Pancreas (tissue), 10 donors: ENCODE results near the gene NFIC. TPM values are rescaled to one million over a fixed set of nuclear protein-coding genes. Genes with fewer than 3 reads are reported as not detected.

Source experiments
- ATAC-seq, 4 donors: fragments of 200-7000 bp; cut with Tn5 transposase; one replicate each; pipeline versions ENCODE4 v1.8.0 to v1.9.1; 2020; ENCODE audit warnings: mild to moderate bottlenecking in 4 of 4, moderate library complexity in 4 of 4
- DNase-seq, 6 donors: peaks; one replicate each; pipeline ENCODE4 v3.0.0-alpha.2; 2020
- FAIRE-seq: peaks from 2 replicates; lab custom pipeline; 2012; peaks lifted over from hg19 to GRCh38; lab: Jason Lieb, UNC
- H3K27ac ChIP-seq, 4 donors: fragments of 200-600 bp; sonication (generic); 1 replicate in 3 of 4; 2 replicates in 1 of 4; pipeline versions ENCODE4 v1.5.0 to v1.8.0; 2020
- H3K27me3 ChIP-seq, 4 donors: fragments of 200-600 bp; one replicate each; pipeline ENCODE4 v1.8.0; 2021
- H3K36me3 ChIP-seq, 3 donors: fragments of 200-600 bp; sonication (generic) in 1 of 3; one replicate each; pipeline versions ENCODE4 v1.5.0 to v1.8.0; 2020 to 2021
- H3K4me1 ChIP-seq, 3 donors: fragments of 200-600 bp; one replicate each; pipeline ENCODE4 v1.8.0; 2021
- H3K4me3 ChIP-seq, 4 donors: fragments of 200-600 bp; sonication (generic) in 2 of 4; one replicate each; pipeline versions ENCODE4 v1.5.0 to v1.8.0; 2020 to 2021
- H3K9me3 ChIP-seq, 4 donors: fragments of 200-600 bp; one replicate each; pipeline ENCODE4 v1.8.0; 2021
- WGBS, 2 donors: extraction: QIAGEN DNeasy Blood & Tissue Kit; methylation state at CpG; one replicate each; pipeline ENCODE4 v1.1.7; 2013; 5-methylcytosine and 5-hydroxymethylcytosine counted together
- intact Hi-C, 3 donors: fragments of 100-400 bp; cut with DNase I; formaldehyde crosslinking; loops; one replicate each; pipeline versions ENCODE4 v1.11.1 to v1.14.2; 2022
- polyA plus RNA-seq, 2 donors: library from polyadenylated mRNA; stranded (reverse); fragments of 200-250 nt; gene quantifications; one replicate each; pipeline ENCODE4 v1.2.3, GENCODE V29; 2013
- total RNA-seq, 6 donors: library from RNA; stranded (reverse); fragmentation: NEBNext Ultra II Directional in 4 of 6; extraction: Animal tissue kit (Norgen Biotek cat#: 25700) in 4 of 6; gene quantifications; one replicate each; pipeline versions ENCODE4 v1.2.1 to v1.2.4, GENCODE V29; 2021 to 2023
- TF ChIP-seq, protein P1 (sequence below), 4 donors: fragments of 200-600 bp; sonication (generic) in 3 of 4; IDR thresholded peaks; one replicate each; pipeline versions ENCODE4 v1.5.0 to v1.8.0; 2021; ENCODE audit warnings: antibody characterized with exemption in 4 of 4
- donor health status: healthy with polysubstance abuse.
- donor health status: DM: no; HTN: no; CAD: no; lungs with moderate emphysema.
- donor health status: DM: no; HTN: no; CAD: no.
- donor health status: control.
- donor health status: control.
- donor health status: Bipolar disorder and iron deficiency.
- donor health status: DM: yes; HTN: yes; CAD: no.
- donor health status: DM: no; HTN: no; CAD: no.
- donor health status: DM: no; HTN: no; CAD: no.
- donor health status: DM: yes; HTN: yes; CAD: no.

The NFIC gene
- total and polyA plus RNA-seq, 8 donors: 21.3 to 203 (median 115) TPM

DNA sequence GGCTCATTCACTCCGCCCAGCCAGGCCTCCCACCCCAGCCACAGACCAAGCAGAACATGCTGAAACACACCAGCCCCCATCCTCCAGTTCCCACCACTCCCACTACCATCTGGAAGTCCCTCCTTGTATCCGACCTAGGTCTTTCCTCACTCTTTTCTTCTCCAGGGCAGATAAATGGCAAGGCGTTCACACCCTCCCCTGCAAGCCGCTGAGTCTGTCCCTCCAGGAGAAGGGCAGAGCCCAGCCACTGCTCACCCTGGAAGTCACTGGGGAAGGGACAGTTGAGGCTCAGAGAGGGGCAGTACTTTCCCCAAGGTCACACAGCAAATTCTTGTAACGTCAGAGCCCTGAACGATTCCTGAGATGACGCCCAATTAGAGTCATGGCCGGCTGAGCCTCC, 45.5 kb upstream of the NFIC start:
- DNase-seq (no peak), ATAC-seq (no peak), FAIRE-seq (no peak)
- Histone ChIP-seq H3K9me3 (no peaks in the 10 kb centered on the region), H3K4me1 (no peaks in the 10 kb centered on the region), H3K27ac (no peak overlapping the region), H3K36me3 (no peaks in the 10 kb centered on the region), H3K27me3 (no peaks in the 10 kb centered on the region), H3K4me3 (no peak overlapping the region)
- TF ChIP-seq, protein P1, sequence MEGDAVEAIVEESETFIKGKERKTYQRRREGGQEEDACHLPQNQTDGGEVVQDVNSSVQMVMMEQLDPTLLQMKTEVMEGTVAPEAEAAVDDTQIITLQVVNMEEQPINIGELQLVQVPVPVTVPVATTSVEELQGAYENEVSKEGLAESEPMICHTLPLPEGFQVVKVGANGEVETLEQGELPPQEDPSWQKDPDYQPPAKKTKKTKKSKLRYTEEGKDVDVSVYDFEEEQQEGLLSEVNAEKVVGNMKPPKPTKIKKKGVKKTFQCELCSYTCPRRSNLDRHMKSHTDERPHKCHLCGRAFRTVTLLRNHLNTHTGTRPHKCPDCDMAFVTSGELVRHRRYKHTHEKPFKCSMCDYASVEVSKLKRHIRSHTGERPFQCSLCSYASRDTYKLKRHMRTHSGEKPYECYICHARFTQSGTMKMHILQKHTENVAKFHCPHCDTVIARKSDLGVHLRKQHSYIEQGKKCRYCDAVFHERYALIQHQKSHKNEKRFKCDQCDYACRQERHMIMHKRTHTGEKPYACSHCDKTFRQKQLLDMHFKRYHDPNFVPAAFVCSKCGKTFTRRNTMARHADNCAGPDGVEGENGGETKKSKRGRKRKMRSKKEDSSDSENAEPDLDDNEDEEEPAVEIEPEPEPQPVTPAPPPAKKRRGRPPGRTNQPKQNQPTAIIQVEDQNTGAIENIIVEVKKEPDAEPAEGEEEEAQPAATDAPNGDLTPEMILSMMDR (IDR thresholded peaks at IDR 0.05): no peak
- WGBS, 2 donors: 33 to 38% methylated on average over 8 of the region's 8 CpGs
- intact Hi-C loops: loop anchor here in 1 of 3 donors (5.0 kb wide), 1 partner anchor 146 kb away; no protein-coding TSS in a partner anchor

DNA sequence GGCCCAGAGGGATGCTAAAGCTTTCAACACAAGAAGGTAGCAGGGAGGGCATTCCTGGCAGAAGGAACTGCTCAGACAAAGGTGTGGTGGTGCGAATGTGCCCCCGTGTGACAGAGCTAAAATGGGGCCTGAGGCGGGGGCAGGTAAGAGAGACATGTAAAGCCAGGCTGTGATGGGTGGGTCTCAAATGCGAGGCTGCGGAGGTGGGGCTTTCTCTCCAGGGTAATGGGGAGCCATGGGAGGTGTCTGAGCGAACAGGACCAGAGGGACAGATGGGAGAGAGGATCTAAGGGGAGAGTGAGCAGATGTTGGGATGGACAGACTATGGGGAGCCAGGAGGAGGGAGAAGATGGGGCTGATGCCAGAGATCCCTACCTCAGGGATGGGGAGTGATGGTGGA, 44.7 kb upstream of the NFIC start:
- H3K4me1 ChIP-seq: no peaks in the 10 kb centered on the region
- H3K27me3 ChIP-seq: no peaks in the 10 kb centered on the region
- no peak for ATAC-seq
- intact Hi-C loops: loop anchor here in 1 of 3 donors (5.0 kb wide), 1 partner anchor 146 kb away; no protein-coding TSS in a partner anchor
- H3K36me3 ChIP-seq: no peaks in the 10 kb centered on the region
- TF ChIP-seq, protein P1 (IDR thresholded peaks at IDR 0.05): no peak
- WGBS, 2 donors: 50 to 57% methylated on average over 6 of the region's 6 CpGs
- no peak overlapping the region for H3K4me3 ChIP-seq
- DNase-seq: no peak
- no peaks in the 10 kb centered on the region for H3K9me3 ChIP-seq
- FAIRE-seq: no peak
- no peak overlapping the region for H3K27ac ChIP-seq

DNA sequence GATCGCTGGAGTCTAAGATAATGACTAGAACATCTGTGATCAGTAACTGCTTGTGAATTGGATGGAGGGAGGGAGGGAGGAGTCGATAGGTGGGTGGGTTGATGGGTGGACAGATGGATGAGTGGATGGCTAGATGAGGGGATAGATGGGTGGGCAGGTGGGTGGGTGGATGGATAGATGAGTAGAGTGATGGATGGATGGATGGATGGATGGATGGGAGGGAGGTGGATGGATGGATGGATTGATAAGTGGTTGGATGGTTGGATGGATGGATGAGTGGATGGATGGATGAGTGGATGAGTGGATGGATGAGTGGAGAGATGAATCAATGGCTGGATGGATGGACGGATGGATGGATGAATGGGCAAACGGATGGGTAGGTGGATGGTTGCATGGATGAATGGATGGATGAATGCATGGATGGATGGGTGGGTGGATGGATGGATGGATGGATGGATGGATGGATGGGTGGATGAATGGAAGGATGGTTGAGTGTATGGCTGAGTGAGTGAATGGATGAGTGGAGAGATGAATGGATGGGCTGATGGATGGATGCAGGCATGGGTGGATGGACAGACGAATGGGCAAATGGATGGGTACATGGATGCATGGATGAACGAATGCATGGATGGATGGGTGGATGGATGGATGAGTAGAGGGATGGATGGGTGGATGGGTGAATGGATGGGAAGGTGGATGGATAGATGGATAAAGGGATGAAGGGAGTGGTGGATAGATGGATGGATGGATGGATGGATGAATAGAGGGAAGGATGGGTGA, 44.0 kb upstream of the NFIC start:
- WGBS, 2 donors: 71 to 73% methylated on average over 6 of the region's 6 CpGs
- H3K36me3 ChIP-seq: no peaks in the 10 kb centered on the region
- H3K4me1 ChIP-seq: peaks cover 0 to 3% (median 0%) of the 10 kb centered on the region in 3 donors
- TF ChIP-seq, protein P1 (IDR thresholded peaks at IDR 0.05): no peak
- no peak overlapping the region for H3K27ac ChIP-seq
- no peaks in the 10 kb centered on the region for H3K9me3 ChIP-seq
- H3K27me3 ChIP-seq: no peaks in the 10 kb centered on the region
- intact Hi-C loops: loop anchor here in 1 of 3 donors (5.0 kb wide), 1 partner anchor 145 kb away; no protein-coding TSS in a partner anchor
- ATAC-seq: no peak
- DNase-seq: no peak
- FAIRE-seq: no peak
- H3K4me3 ChIP-seq: no peak overlapping the region

DNA sequence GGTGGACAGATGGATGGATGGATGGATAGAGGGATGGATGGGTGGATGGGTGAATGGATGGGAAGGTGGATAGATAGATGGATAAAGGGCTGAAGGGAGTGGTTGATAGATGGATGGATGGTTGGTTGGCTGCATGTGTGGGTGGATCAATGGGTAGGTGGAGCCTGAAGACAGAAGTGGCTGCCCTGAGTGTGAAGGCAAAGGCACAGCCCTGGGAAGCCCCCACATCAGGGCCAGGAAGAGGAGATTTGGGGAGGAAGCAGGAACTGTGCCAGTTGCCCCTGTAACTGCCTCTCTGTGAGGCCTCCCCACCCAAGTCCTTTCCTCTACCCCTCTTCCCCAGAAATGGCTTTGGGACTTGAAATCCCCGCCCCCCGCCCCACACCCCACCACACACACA, 43.4 kb upstream of the NFIC start:
- TF ChIP-seq, protein P1 (IDR thresholded peaks at IDR 0.05): no peak
- Histone ChIP-seq H3K36me3 (no peaks in the 10 kb centered on the region), H3K4me1 (peaks cover 0 to 3% (median 0%) of the 10 kb centered on the region in 3 donors), H3K9me3 (no peaks in the 10 kb centered on the region), H3K4me3 (no peak overlapping the region), H3K27ac (no peak overlapping the region), H3K27me3 (no peaks in the 10 kb centered on the region)
- FAIRE-seq (no peak), ATAC-seq (no peak), DNase-seq (peak in 1 of 6 donors; percentile 3)
- 17 to 36% methylated on average over 1 to 2 of the region's 2 CpGs for WGBS, 2 donors
- intact Hi-C loops: loop anchor here in 1 of 3 donors (5.0 kb wide), 1 partner anchor 144 kb away; no protein-coding TSS in a partner anchor

DNA sequence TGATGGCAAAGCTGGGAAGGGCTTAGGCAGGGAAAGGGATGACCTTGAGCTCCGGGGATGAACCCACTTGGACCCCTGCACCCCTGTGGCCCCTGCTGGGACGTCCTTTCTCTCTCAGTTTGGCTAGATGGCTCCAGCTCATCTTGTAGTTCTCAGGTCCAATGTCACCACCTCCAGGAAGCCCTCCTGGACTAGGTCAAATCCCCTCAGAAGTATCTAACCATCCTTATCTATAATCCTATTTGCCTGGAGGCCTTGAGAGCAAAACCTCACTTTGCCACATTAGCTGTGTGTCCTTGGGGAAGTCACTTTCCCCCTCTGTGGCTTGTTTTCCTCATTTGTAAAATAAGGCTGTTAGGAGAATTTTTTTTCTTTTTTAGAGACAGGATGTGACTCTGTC, 42.7 kb upstream of the NFIC start:
- WGBS, 2 donors: 13 to 25% methylated on average over 2 of the region's 2 CpGs
- Histone ChIP-seq H3K9me3 (no peaks in the 10 kb centered on the region), H3K27ac (no peak overlapping the region), H3K4me3 (no peak overlapping the region), H3K4me1 (peaks cover 0 to 3% (median 0%) of the 10 kb centered on the region in 3 donors), H3K36me3 (no peaks in the 10 kb centered on the region), H3K27me3 (no peaks in the 10 kb centered on the region)
- ATAC-seq (no peak), FAIRE-seq (no peak), DNase-seq (no peak)
- intact Hi-C loops: loop anchor here in 1 of 3 donors (5.0 kb wide), 1 partner anchor 144 kb away; no protein-coding TSS in a partner anchor
- TF ChIP-seq, protein P1 (IDR thresholded peaks at IDR 0.05): no peak
